ENCODE results near the gene IL16. TPM values are rescaled to one million over a fixed set of nuclear protein-coding genes. Genes with fewer than 3 reads are reported as not detected.
"Not testable (repeated sequence)": the region's sequence is repeated elsewhere in the genome, so short reads cannot be mapped to it uniquely, and the experiment has no call there.

Gene IL16
- total RNA-seq, 1 donor from 2014 or later, result 54.0 TPM

DNA sequence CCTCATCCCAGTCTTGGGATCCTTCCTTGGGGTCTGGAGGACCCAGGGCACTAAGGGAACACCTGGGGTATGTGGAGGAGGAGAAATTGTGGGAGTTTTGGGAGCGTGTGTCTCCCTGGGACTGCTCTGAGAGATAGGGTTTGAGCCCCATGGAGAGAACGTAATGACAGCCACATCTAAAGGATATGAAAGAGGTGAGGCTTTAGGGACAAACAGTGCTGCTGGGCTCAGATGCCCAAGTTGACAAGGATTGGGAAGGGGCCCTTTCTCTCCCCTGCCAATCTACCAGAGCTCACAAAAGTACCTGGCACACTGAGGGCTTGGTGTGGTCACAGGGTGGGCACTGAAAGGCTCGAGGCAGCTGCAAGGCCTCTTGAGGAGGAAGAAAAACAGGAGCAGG is 140.6 kb downstream of the IL16 start:
- no peak for ATAC-seq
- intact Hi-C loops (cut with DNase I), result no loop called here
- no peak for DNase-seq (ENCODE audit: low spot score)

DNA sequence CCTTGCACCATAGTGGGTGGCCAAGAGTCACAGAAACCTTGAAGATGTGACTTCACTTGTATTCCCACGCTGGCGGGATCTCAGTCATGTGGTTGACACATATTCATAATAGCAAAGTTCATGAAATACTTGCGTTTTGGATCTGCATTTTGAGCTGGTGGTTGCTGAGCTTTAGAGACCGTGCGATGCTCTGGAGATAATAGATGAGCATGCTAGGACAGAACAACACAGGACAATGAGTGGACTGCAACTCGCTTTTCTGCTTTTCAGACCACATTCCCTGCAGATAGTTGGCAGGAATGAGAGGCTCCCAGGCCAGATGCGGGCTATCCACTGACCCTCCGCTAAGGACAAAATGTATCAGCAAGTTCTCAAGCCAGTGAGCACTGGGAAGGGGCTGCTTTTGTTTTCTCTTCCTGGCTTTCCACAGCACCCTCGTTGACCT is 141.1 kb downstream of the IL16 start:
- ATAC-seq, result peak; percentile 56
- intact Hi-C loops (cut with DNase I), result no loop called here

DNA sequence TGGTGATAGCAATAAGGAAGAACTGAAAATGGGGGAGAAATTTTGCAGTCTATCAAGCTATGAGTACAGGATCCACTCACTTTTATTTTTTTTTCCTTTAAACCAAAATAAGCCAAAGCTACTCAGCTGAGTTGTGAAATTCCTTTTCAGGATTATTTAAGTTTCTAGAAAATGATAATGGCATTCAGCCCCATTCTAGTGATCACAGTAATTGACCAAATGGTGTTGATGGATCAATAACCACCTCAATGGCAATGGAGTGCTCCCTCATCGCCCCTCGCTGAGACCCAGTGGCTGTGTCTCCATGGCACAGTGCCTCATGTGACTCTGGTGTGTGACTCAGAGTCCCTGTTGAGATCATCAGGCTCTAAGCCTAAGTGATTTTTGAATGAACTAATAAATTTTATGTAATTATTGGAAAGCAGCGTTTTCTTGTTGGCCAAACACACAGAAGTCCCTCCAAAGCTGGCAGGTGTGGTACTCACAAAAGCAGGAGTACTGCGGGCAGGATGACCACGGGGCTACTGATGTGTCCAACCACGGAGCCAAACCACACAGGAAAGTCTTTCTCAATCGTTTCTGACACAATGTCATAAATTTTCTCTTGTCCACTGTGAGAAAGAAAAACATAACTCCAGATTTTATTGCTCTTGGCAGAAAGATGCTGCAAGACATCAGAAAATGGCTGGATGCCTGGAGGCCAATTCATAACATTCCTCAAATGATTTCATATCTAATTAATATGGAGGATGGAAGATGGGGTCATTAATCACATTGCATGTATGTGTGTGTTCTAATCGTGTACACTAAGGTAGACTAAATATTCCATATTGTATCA is 141.7 kb downstream of the IL16 start:
- intact Hi-C loops (cut with DNase I), result no loop called here
- peak; percentile 94 for ATAC-seq
- DNase-seq (ENCODE audit: low spot score), result peak; percentile 72

More for the DNA sequence above, 141.1 kb downstream of the IL16 start:
- no peak for DNase-seq (ENCODE audit: low spot score)

DNA sequence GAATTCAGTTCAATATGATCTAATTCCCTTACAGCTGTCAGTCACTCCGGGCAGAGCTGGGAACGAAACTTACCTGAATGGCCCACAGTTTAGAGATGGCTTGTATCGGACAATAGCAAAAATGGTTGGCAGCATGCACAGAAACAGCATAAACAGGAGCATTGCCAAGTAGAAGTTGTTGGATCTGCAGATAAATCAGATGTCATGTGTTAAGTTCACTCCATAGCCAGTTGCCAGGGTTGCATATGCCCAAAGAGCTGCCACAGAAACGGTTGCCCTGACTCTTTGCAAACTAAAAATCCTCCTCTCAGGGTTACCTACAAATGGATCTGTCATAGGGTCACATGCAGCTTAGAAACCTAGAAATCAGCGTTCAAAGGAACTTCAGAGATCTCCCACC is 142.6 kb downstream of the IL16 start:
- intact Hi-C loops (cut with DNase I), result no loop called here
- no peak for ATAC-seq
- DNase-seq (ENCODE audit: low spot score), result no peak

DNA sequence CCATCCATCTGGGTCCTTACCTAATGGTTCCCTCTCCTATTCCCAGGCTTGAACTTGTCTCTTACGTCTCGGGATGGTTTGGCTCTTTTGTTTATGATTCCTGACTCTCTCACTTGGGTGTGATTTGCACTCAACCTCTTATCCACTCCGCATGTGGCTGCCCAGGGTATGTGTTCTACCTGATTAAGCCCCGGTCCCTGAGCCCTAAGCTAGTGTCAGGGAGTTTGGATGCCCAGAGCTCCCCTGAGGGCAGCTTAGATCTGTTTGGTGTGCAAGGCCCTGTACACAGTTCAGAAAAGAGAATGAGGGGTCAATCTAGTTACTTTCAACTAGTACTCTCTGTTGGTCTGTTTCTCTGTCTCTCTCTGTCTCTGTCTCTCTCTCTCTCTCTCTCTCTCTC is 143.2 kb downstream of the IL16 start:
- intact Hi-C loops (cut with DNase I), result no loop called here
- ATAC-seq (no peak), DNase-seq (ENCODE audit: low spot score) (no peak)

DNA sequence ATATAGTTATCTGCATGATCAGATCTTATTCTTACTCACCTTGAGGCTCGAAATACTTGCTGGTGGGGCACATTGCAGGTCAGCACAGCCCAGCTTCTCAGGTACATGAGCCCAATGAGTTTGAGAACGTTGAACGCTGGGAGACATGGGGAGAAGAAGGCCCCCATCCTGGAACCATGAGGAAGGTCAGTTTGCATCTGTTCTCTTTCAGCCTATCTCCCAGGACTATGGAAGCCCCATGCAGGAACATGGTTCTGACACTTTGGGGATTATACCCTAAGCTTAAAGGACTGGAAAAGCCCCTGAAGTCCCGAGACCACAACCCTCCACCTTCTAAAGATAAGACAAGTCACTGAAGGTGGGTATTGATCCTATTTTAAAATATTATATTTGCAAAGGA is 144.7 kb downstream of the IL16 start:
- DNase-seq (ENCODE audit: low spot score) (no peak), ATAC-seq (no peak)
- intact Hi-C loops (cut with DNase I), result no loop called here

DNA sequence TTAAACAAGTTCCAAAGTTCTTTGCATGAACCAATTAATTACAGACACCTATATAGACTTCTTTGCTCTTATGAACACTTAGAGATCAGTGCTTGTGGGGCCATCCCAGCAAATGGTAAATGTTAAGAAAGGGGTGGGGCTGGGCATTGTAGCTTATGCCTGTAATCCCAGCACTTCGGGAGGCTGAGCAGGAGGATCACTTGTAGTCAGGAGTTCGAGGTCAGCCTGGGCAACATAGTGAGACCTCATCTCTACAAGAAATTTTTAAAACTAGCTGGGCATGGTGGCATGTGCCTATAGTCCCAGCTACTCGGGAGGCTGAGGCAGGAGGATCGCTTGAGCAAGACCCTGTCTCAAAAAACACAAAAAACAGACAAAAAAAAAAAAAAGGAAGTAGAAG is 146.7 kb downstream of the IL16 start:
- ATAC-seq, result no peak
- intact Hi-C loops (cut with DNase I), result no loop called here
- no peak for DNase-seq (ENCODE audit: low spot score)

DNA sequence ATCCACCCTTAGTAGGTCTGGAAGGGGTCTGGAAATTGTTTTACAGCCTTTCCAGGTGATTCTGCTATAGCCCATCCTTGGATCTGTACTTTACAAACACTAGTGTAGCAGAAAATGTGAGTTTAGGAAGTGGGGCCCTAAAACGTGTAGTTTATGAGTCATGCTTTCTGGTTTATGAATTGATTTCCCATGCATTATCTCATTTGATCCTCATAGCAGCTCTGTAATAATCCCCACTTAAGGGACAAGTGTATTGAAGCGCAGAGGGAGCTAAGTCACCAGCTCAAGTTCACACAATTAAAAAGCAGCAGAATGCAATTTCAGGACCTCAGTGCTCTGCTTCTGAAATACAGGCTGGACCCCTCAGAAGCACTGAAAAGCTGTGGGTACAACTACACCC is 149.9 kb downstream of the IL16 start:
- ATAC-seq, result no peak
- intact Hi-C loops (cut with DNase I), result no loop called here
- no peak for DNase-seq (ENCODE audit: low spot score)

DNA sequence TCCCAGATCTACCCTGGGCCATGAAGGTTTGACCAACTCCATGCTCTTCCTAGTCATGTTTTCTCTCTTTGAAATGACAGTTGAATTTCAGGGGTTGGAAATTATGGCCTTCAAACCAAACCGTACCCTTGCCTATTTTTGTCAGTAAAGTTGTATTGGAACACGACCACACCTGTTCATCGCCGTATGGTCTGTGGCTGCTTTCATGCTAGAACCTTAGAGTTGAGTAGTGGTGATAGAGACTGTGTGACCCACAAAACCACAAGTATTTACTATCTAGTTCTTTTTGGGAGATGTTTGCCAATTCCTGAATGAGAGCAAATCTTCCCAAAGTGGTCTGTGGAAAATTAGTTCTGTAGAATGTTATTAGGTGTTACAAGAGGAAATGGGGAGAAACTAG is 151.2 kb downstream of the IL16 start:
- DNase-seq (ENCODE audit: low spot score) (no peak), ATAC-seq (no peak)
- intact Hi-C loops (cut with DNase I), result no loop called here

DNA sequence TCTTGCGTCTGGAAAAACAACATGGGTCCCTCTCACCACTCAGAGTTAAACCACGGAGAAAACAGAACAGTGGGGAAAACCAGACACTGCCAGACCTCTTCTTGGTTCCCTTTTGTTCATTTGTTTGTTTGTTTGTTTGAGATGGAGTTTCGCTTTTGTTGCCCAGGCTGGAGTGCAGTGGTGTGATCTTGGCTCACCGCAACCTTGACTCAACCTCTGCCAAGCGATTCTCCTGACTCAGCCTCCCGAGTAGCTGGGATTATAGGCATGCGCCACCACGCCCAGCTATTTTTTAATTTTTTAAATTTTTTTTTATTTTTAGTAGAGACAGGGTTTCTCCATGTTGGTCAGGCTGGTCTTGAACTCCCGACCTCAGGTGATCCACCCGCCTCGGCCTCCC is 152.0 kb downstream of the IL16 start:
- DNase-seq (ENCODE audit: low spot score); ATAC-seq; intact Hi-C loops (cut with DNase I): not testable (repeated sequence)

DNA sequence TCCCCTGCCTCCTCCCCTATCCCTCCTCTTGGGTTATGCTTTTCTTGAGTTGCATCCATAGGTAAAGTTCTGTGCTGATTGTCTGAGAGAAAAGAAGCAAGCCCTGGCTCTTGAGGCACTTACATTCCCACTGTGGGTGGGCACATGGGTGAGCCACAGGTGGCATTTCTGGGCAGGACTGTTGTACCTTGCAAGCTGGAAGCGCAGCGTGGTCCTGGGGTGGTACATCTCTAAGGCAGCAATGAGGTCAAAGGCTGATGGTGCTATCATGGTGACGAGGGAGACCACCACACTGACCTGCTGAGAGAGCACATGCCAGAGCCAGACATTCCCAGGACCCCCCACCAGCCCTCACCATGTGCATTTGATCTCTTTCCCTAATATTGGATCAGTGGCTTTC is 152.6 kb downstream of the IL16 start:
- intact Hi-C loops (cut with DNase I), result no loop called here
- no peak for DNase-seq (ENCODE audit: low spot score)
- no peak for ATAC-seq

DNA sequence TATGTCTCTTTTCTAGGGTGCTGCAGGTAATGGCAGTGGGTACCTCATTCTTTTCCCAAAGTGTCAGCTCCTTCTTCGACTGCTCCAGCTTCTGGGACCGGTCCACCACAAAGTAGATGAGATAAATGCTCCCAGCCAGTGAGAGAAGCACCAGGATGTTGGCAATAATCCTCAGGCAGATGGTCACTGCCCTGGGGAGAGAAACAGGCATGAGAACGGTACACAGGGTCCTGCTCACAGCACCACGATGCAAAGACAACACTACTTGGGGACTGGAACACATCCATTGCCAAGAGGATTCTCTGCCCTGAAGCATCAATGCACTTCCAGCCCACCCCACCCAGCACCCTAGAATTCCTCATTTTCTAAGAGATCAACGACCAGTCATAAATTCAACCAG is 155.0 kb downstream of the IL16 start:
- intact Hi-C loops (cut with DNase I), result no loop called here
- ATAC-seq (no peak), DNase-seq (ENCODE audit: low spot score) (no peak)

DNA sequence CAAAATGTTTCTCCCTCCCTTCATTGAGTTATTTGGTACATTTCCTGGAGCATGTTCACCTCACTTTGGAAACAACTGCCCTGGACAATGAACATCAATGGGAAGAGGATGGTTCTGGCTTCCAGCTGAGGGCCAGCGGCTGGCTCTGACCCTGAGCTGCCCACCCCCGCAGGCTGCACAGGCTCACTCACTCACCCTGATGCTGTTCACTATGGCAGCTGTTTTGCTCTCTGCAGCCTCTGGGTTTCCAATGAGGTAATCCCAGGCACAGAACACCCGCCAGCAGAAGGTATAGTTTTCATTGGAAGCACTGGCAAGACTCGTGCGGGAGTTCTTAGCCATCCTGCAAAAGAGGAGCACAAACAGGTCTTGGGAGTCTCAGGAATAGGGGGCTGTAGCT is 159.6 kb downstream of the IL16 start:
- intact Hi-C loops (cut with DNase I), result no loop called here
- no peak for DNase-seq (ENCODE audit: low spot score)
- no peak for ATAC-seq

DNA sequence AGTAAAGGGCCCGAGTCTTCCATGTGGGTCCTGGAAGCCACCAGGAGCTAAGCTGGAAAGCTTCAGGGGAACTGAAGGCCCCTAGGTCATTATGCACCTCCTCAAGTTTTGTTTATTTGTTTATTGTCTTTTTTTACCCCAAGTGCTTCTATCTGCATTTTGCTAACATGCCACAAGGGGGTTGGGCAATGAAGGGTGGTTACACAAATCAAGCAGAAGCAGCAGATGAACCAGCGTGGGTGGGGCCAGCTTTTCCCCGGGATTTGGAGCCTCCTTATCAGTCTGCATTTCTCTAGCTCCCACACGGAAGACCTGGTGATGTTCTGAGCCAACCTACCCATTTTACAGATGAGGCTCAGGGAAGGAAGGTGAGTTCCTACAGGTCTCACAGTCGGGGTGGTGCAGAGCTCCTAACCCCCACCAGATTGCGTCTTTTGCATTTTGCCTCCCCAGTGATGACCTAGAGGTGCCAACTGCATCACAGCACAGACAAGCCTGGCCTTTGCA is 160.6 kb downstream of the IL16 start:
- ATAC-seq, result no peak
- no peak for DNase-seq (ENCODE audit: low spot score)
- intact Hi-C loops (cut with DNase I), result no loop called here

DNA sequence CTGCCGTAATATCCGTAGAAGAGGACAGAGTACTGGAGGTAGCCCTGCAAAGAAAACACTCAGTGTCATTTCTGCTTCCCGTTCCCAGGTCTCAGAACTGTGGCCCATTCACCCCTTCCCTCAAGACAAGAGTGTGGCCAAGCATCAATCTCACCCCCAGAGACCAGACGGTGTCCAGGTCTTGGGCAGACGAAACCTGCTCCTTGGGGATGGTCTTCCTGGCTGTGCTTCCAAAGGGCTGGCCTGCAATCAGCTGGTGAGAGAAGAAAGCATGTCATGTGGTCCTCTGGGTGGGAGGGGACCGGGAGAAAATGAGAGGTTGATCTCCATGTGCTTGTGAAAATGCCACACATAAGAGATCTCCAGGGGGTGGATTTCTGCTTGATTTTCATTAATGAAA is 161.6 kb downstream of the IL16 start:
- intact Hi-C loops (cut with DNase I), result no loop called here
- ATAC-seq (no peak), DNase-seq (ENCODE audit: low spot score) (no peak)

DNA sequence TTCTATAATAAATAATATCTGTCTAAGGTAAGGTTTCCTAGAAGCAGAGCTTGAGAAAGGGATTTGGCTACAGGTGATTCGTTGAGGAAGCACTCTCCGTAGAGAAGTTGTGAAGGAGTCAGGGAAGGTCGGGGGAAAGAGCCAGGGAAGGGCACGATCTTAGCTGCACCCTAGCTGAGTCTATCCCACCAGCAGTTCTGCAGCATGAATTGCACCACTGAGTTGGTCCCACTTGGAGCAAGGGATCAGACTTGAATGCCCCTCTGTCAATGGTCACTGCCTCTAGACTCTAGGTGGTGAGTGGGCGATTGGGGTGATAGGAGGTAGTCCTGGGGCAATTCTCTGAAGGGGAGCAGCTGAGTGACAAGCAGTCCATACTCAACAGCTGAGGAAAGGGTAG is 163.8 kb downstream of the IL16 start:
- intact Hi-C loops (cut with DNase I), result no loop called here
- ATAC-seq, result no peak
- no peak for DNase-seq (ENCODE audit: low spot score)

DNA sequence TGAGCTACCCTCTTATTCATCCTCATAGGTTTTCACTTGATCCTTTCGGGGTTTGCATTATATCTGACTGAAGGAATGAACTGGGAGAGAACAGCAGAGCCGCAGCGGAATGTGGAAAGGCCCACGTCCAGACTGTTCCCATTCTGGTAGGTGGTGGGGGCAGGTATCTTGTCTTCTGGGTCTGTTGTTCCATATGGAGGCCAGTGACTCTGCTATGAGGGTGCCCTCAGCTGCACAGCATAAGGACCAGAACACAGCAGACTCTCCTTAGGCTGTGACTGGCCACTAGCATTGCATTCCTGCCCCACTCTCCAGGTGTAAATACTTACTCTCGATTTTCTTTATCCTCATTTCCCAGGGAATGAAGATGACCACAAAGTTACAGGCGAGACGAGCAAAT is 165.2 kb downstream of the IL16 start:
- intact Hi-C loops (cut with DNase I), result no loop called here
- no peak for DNase-seq (ENCODE audit: low spot score)

DNA sequence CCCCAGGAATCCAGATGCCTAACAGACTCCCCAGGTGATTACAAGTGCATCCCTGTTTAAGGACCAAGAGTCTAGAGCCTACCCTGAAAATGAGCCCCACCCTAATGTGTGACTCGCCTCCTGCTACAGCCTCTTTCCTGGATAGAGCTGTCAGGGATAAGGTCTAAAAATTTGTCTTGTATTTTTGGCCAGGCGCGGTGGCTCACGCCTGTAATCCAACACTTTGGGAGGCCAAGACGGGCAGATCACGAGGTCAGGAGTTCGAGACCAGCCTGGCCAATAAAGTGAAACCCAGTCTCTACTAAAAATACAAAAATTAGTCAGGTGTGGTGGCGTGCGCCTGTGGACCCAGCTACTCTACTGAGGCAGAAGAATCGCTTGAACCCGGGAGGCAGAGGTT is 166.1 kb downstream of the IL16 start:
- intact Hi-C loops (cut with DNase I), result no loop called here
- ATAC-seq, result peak; percentile 47

More for the DNA sequence above, 165.2 kb downstream of the IL16 start:
- no peak for ATAC-seq

DNA sequence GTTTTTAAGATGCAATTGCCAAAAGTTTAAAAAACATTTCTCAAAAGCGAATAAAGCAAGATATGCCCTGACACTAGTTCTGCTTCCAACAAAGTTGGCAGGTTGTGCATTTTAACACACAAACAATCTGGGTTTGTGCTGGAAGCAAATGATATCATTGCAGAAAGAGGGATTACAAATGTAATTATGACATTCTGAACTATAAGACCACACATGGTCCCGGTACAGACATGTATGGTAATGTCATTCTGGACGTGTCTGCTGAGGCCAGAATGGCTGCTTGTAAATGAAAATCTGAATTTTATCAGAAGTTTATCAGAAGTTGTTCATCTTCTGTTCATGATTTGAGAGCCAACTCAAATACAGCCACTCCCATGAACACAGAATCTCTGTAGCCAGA is 166.6 kb downstream of the IL16 start:
- no peak for DNase-seq (ENCODE audit: low spot score)
- intact Hi-C loops (cut with DNase I), result no loop called here
- ATAC-seq, result peak; percentile 67

More for the DNA sequence above, 166.1 kb downstream of the IL16 start:
- no peak for DNase-seq (ENCODE audit: low spot score)
